Stomach (tissue), 4 donors: Measurements from ENCODE around the gene TXNL1.

Experiments
- CTCF ChIP-seq, 7 experiments: fragments of 450-650 bp in 4 of 7; fragments of 200-600 bp in 3 of 7; sonication (generic) in 3 of 7; IDR thresholded peaks; one replicate each; pipeline ENCODE4 v1.5.1; 2016 to 2019; ENCODE audit warnings: antibody characterized with exemption in 7 of 7, control low read depth in 2 of 7, mild to moderate bottlenecking in 1 of 7
- POLR2A ChIP-seq, 4 donors: fragments of 450-650 bp; IDR thresholded peaks; one replicate each; pipeline ENCODE4 v1.6.1; 2016; ENCODE audit warnings: antibody characterized with exemption in 4 of 4, control low read depth in 2 of 4, mild to moderate bottlenecking in 1 of 4, moderate library complexity in 1 of 4
- POLR2AphosphoS5 ChIP-seq, 3 donors: sonication (generic); formaldehyde crosslinking; IDR thresholded peaks; one replicate each; pipeline ENCODE4 v1.6.1; 2016; ENCODE audit warnings: antibody characterized with exemption in 3 of 3

GRCh38 chr18:56662902-56663301 is 24.5 kb upstream of the TXNL1 start:
- TF ChIP-seq CTCF (IDR thresholded peaks at IDR 0.05): no peak
- TF ChIP-seq POLR2A (IDR thresholded peaks at IDR 0.05): no peak
- TF ChIP-seq POLR2AphosphoS5 (IDR thresholded peaks at IDR 0.05): no peak
